ENCODE data around the gene LTBP1.
A peak's percentile ranks its signal among the peaks of the same experiment; 100 is the strongest.

The LTBP1 gene

GRCh38 chr2:33033606-33034081 is 86.9 kb downstream of the LTBP1 start:
- no peaks in the 10 kb centered on the region for H3K9me3 ChIP-seq (ENCODE audit: severe bottlenecking)
- peak; percentile 77; the same call in 2 of the 3 replicates for ATAC-seq (ENCODE audit: low read depth)
- no peak overlapping the region for H3K4me3 ChIP-seq (ENCODE audit: severe bottlenecking)
- DNase-seq (ENCODE audit: low spot score), result no peak
- H3K36me3 ChIP-seq (ENCODE audit: low read depth), result no peaks in the 10 kb centered on the region
- peaks cover 6% of the 10 kb centered on the region for H3K4me1 ChIP-seq (ENCODE audit: insufficient read depth, poor library complexity, severe bottlenecking)
- TF ChIP-seq CTCF (IDR thresholded peaks at IDR 0.05; ENCODE audit: poor library complexity, severe bottlenecking), result peak; percentile 79
- no peaks in the 10 kb centered on the region for H3K27me3 ChIP-seq (ENCODE audit: insufficient read depth, poor library complexity, severe bottlenecking)
- H3K27ac ChIP-seq (ENCODE audit: poor library complexity, severe bottlenecking), result no peak overlapping the region

- Histone ChIP-seq H3K9me3 (ENCODE audit: severe bottlenecking) (no peaks in the 10 kb centered on the region), H3K4me1 (ENCODE audit: insufficient read depth, poor library complexity, severe bottlenecking) (peaks cover 6% of the 10 kb centered on the region), H3K4me3 (ENCODE audit: severe bottlenecking) (no peak overlapping the region), H3K36me3 (ENCODE audit: low read depth) (no peaks in the 10 kb centered on the region), H3K27me3 (ENCODE audit: insufficient read depth, poor library complexity, severe bottlenecking) (no peaks in the 10 kb centered on the region), H3K27ac (ENCODE audit: poor library complexity, severe bottlenecking) (no peak overlapping the region)
- TF ChIP-seq CTCF (IDR thresholded peaks at IDR 0.05; ENCODE audit: poor library complexity, severe bottlenecking), result peak; percentile 74
- DNase-seq (ENCODE audit: low spot score) (no peak), ATAC-seq (ENCODE audit: low read depth) (no peak)
These were observed 88.0 kb downstream of the LTBP1 start for GRCh38 chr2:33034784-33035183.

GRCh38 chr2:33038230-33038629 is 91.5 kb downstream of the LTBP1 start:
- H3K4me3 ChIP-seq (ENCODE audit: severe bottlenecking), result no peak overlapping the region
- no peaks in the 10 kb centered on the region for H3K27me3 ChIP-seq (ENCODE audit: insufficient read depth, poor library complexity, severe bottlenecking)
- ATAC-seq (ENCODE audit: low read depth) (0 out of 3 replicates have a peak, but pooled peaks have one; percentile 19), DNase-seq (ENCODE audit: low spot score) (no peak)
- H3K9me3 ChIP-seq (ENCODE audit: severe bottlenecking), result no peaks in the 10 kb centered on the region
- no peaks in the 10 kb centered on the region for H3K36me3 ChIP-seq (ENCODE audit: low read depth)
- no peak for TF ChIP-seq CTCF (IDR thresholded peaks at IDR 0.05; ENCODE audit: poor library complexity, severe bottlenecking)
- H3K4me1 ChIP-seq (ENCODE audit: insufficient read depth, poor library complexity, severe bottlenecking), result peaks cover 6% of the 10 kb centered on the region
- H3K27ac ChIP-seq (ENCODE audit: poor library complexity, severe bottlenecking), result no peak overlapping the region

GRCh38 chr2:33038799-33039198 is 92.0 kb downstream of the LTBP1 start:
- H3K27me3 ChIP-seq (ENCODE audit: insufficient read depth, poor library complexity, severe bottlenecking), result no peaks in the 10 kb centered on the region
- ATAC-seq (ENCODE audit: low read depth), result no peak
- TF ChIP-seq CTCF (IDR thresholded peaks at IDR 0.05; ENCODE audit: poor library complexity, severe bottlenecking), result no peak
- H3K9me3 ChIP-seq (ENCODE audit: severe bottlenecking), result no peaks in the 10 kb centered on the region
- DNase-seq (ENCODE audit: low spot score), result no peak
- no peak overlapping the region for H3K4me3 ChIP-seq (ENCODE audit: severe bottlenecking)
- no peaks in the 10 kb centered on the region for H3K36me3 ChIP-seq (ENCODE audit: low read depth)
- H3K27ac ChIP-seq (ENCODE audit: poor library complexity, severe bottlenecking), result no peak overlapping the region
- peaks cover 6% of the 10 kb centered on the region for H3K4me1 ChIP-seq (ENCODE audit: insufficient read depth, poor library complexity, severe bottlenecking)

GRCh38 chr2:33040541-33040940 is 93.8 kb downstream of the LTBP1 start:
- no peak for ATAC-seq (ENCODE audit: low read depth)
- H3K9me3 ChIP-seq (ENCODE audit: severe bottlenecking), result no peaks in the 10 kb centered on the region
- no peak overlapping the region for H3K27ac ChIP-seq (ENCODE audit: poor library complexity, severe bottlenecking)
- no peak for TF ChIP-seq CTCF (IDR thresholded peaks at IDR 0.05; ENCODE audit: poor library complexity, severe bottlenecking)
- no peak for DNase-seq (ENCODE audit: low spot score)
- H3K27me3 ChIP-seq (ENCODE audit: insufficient read depth, poor library complexity, severe bottlenecking), result no peaks in the 10 kb centered on the region
- no peaks in the 10 kb centered on the region for H3K36me3 ChIP-seq (ENCODE audit: low read depth)
- H3K4me1 ChIP-seq (ENCODE audit: insufficient read depth, poor library complexity, severe bottlenecking), result peaks cover 6% of the 10 kb centered on the region
- no peak overlapping the region for H3K4me3 ChIP-seq (ENCODE audit: severe bottlenecking)

Data from RWPE2 (cell line).